Activated CD4-positive, alpha-beta T cell treated with anti-CD3 and anti-CD28 coated beads, Interleukin-2, amount 10 ng/mL, durations not matched to agents 24 days and 14 days (primary cell): ENCODE results near the gene SYT2. TPM values are rescaled to one million over a fixed set of nuclear protein-coding genes. Genes with fewer than 3 reads are reported as not detected.
"Not testable (repeated sequence)": the region's sequence is repeated elsewhere in the genome, so short reads cannot be mapped to it uniquely, and the experiment has no call there.

ENCODE experiments used
- DNase-seq: peaks from one replicate; pipeline ENCODE4 v3.0.0; 2022
- H3K27ac Mint-ChIP-seq: one replicate; pipeline ENCODE4 v1.8.0; 2022; ENCODE audit warnings: mild to moderate bottlenecking, mixed read lengths
- H3K27me3 Mint-ChIP-seq: one replicate; pipeline ENCODE4 v1.8.0; 2022; ENCODE audit warnings: mixed read lengths
- H3K36me3 Mint-ChIP-seq: one replicate; pipeline ENCODE4 v1.8.0; 2022; ENCODE audit warnings: low read depth, mild to moderate bottlenecking, mixed read lengths
- H3K4me1 Mint-ChIP-seq: one replicate; pipeline ENCODE4 v1.8.0; 2021; ENCODE audit warnings: mixed read lengths
- H3K4me3 Mint-ChIP-seq: one replicate; pipeline ENCODE4 v1.8.0; 2022; ENCODE audit warnings: mild to moderate bottlenecking, moderate library complexity, mixed read lengths
- H3K9me3 Mint-ChIP-seq: one replicate; pipeline ENCODE4 v1.8.0; 2021; ENCODE audit warnings: mixed read lengths
- intact Hi-C: fragments of 100-400 bp; cut with micrococcal nuclease; formaldehyde crosslinking; loops from one replicate; pipeline ENCODE4 v1.15.1; 2023
- total RNA-seq: library from RNA; stranded (reverse); gene quantifications from 2 replicates; pipeline ENCODE4 v1.2.3, GENCODE V29; 2022

SYT2 gene
- total RNA-seq, 1 donor from 2014 or later: not detected

DNA sequence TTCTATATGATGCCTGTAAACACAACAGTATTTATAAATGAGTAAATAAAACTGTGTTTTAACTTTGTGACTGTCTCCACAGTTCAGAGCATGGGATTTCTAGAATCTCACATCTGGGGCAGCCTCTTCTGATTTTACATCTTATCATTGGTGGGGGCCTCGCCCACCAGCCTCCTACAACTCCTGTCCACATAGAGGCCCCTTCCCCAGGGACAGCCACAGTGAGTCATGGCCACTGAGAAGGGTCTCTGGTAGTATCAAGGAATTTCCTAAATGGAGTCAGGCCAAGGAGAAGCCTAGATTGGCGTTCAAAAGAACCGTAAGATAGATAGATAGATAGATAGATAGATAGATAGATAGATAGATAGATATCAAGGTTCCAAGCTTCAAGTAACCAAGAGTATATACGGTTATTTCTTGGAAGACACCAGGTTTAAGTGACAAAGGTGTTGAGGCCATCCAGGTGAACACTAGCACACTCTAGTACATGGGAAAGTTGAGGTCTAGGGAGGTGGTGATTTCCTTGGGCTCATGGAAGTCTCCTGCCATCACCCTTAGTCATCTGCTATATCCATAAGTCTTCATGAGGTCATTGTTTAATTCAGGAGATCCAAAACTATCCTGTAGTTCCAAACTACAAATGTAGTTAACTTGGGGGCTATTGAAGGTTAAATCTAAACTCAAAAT, 121.6 kb downstream of the SYT2 start:
- Mint-ChIP-seq H3K27me3 (no peaks in the 10 kb centered on the region), H3K9me3 (no peaks in the 10 kb centered on the region), H3K4me1 (peaks cover 6% of the 10 kb centered on the region), H3K4me3 (no peak overlapping the region), H3K36me3 (no peaks in the 10 kb centered on the region), H3K27ac (no peak overlapping the region)
- intact Hi-C loops: no loop called here
- DNase-seq: no peak

DNA sequence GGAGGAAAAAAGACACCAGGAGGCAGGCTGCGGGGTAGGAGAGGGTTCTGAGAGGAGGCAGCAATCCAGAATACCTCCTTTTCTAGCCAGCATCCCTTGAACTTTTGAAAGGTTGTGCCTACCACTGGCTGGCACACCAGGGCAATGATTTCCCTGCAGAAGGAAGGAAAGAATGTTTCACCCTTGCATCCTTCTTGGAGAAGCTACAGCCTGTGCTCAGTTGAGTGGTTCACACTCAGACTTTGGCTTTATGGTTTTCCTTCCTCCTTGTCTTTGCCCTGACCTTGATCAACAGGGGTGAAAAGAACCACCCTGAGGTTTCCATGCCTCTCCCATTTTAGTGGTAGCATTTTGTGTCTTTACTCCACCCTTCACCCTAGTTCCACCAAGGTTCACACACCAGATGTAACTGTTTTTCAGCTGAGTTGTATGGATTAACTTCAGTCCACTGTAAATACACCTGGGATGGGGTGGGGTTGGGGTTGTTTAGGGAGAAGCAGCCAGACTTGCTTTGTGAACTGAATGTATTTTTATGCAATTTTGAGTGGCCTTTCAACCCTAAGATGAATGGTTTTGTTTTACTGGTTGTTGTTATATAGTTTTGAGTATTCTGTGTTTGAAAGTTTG, 122.3 kb downstream of the SYT2 start:
- no peak overlapping the region for H3K4me3 Mint-ChIP-seq
- H3K9me3 Mint-ChIP-seq: no peaks in the 10 kb centered on the region
- H3K27ac Mint-ChIP-seq: no peak overlapping the region
- no peak for DNase-seq
- H3K36me3 Mint-ChIP-seq: no peaks in the 10 kb centered on the region
- H3K4me1 Mint-ChIP-seq: peaks cover 6% of the 10 kb centered on the region
- no peaks in the 10 kb centered on the region for H3K27me3 Mint-ChIP-seq
- intact Hi-C loops: no loop called here

DNA sequence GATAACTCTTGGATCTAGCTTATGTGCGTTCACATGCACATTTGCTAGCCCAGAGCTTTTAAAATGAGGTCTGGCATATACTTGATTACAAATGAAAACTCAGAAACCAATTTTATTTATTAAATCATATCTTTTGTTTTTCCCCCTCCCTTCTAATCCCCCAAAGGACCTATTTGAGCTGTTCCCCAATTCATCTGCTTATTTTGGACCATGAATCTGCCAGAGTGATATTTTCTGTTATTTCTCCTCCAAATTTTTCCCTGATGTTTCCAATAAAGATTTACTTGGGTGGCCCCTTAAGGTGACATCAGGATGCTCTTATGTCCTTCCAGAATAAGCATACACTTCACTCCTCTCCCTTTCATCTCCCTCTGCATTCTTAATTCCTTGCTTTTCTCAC, 123.4 kb downstream of the SYT2 start:
- Mint-ChIP-seq H3K9me3 (no peaks in the 10 kb centered on the region), H3K4me3 (no peak overlapping the region), H3K27me3 (no peaks in the 10 kb centered on the region), H3K4me1 (peaks cover 6% of the 10 kb centered on the region), H3K36me3 (no peaks in the 10 kb centered on the region), H3K27ac (no peak overlapping the region)
- no peak for DNase-seq
- intact Hi-C loops: no loop called here

DNA sequence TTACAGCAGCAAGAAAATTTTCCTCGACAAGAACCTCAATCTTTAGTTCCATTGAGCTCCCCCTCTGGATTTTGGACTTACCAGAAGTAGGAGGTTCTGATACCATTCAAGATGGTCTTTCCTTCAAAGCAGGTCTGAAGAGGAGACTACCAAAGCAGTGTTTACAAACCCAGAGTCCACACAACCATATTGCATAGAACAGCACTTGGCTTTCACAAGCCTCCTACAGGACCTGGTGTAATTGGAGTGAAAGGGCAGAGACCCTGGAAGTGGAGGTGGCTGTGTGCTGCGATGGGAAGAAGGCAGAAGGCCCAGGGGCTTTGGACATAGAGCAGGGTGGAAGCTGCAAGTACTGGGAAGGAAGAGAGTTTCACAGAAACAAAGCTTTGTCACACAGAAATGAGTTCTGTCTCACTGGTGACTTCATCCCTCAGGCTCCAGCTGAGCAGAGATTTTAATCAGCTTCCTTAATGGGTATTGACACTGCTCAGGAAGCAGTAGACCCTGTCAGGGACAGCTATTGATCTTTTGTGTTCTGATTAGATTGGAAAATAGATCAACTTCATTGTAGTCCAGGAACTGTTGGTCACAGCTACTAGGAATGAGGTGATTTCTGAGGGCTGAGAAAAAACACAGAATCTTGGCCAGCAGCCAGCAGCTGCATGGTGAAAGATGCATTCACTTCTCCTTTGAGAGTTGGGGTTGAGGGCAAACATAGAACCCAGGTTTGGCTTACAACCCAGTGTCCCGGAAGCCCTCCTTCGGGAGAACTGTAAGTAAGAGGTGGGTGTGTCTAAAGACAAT, 124.0 kb downstream of the SYT2 start:
- intact Hi-C loops: no loop called here
- Mint-ChIP-seq H3K9me3 (no peaks in the 10 kb centered on the region), H3K36me3 (no peaks in the 10 kb centered on the region), H3K27ac (no peak overlapping the region), H3K4me1 (peaks cover 6% of the 10 kb centered on the region), H3K27me3 (no peaks in the 10 kb centered on the region), H3K4me3 (no peak overlapping the region)
- no peak for DNase-seq

DNA sequence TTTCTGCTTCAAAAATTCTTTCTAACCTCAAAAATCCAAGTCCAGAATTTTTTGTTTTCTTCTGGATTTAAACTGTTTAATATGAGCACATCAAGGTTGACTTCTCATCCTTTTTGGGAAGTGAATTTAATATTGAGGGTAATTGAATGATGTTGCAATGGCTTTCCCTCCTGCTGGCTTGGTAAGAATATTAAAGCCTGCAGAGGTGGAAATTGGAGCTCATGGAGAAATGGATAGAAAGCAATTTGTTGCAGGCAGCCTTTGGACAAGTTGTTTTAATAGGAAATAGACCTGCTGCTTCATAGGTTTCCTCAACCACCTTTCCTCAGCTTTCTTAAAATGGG, 124.7 kb downstream of the SYT2 start:
- H3K27ac Mint-ChIP-seq: no peak overlapping the region
- no peaks in the 10 kb centered on the region for H3K27me3 Mint-ChIP-seq
- intact Hi-C loops: no loop called here
- H3K36me3 Mint-ChIP-seq: no peaks in the 10 kb centered on the region
- DNase-seq: no peak
- H3K9me3 Mint-ChIP-seq: no peaks in the 10 kb centered on the region
- peaks cover 6% of the 10 kb centered on the region for H3K4me1 Mint-ChIP-seq
- H3K4me3 Mint-ChIP-seq: no peak overlapping the region

DNA sequence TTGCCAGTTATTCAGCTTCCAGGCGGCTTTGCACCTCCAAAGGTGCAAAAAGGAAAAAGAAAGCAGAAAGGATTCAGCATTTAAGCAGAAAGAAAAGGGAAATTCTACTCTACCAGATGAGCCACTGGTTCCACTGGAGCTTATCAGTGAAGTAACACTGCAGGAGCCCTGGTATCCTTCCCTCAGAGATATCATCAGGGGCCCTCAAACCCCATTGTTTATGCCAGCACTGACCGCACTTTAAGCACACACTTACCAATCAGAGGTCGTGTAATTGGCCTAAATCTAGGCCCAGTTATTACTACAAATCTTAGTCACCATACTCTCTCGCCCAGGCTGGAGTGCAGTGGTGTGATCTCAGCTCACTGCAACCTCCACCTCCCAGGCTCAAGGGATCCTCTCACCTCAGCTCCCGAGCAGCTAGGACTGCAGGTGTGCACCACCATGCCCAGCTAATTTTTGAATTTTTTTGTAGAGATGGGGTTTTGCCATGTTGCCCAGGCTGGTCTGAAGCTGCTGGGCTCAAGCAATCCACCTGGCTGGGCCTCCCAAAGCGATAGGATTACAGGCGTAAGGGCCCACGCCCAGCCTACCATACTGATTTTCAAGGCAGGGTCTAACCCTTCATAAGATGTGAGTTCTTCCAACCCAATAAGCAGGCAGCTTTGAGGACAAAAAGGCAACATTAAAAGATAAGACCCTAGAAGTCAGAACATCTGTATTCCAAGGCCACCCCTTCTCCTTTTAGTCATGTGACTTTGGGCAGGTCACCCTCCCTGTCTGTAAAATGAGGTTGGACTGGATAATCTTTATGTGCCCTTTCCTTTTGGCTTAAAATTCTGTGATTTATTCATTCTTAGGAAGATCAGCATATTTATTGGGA, 125.3 kb downstream of the SYT2 start:
- Mint-ChIP-seq H3K27ac (no peak overlapping the region), H3K4me3 (no peak overlapping the region), H3K27me3 (no peaks in the 10 kb centered on the region), H3K36me3 (no peaks in the 10 kb centered on the region), H3K4me1 (peaks cover 6% of the 10 kb centered on the region), H3K9me3 (no peaks in the 10 kb centered on the region)
- intact Hi-C loops: no loop called here
- DNase-seq: no peak

DNA sequence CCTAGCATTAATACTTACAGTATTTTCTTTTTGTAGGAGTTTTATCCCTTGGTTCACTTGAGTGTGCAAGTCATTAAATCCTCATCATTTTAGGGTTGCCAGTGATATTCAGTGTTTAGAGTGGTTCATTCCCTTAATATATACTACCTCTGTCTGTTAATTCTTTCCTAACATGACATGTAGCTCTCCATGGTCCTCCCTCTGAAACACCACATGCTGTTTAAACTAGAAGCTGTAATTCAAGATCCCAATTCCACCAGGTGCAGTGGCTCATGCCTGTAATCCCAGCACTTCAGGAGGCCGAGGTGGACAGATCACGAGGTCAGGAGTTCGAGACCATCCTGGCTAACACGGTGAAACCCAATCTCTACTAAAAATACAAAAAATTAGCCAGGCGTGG, 127.9 kb downstream of the SYT2 start:
- H3K27ac Mint-ChIP-seq, H3K27me3 Mint-ChIP-seq, H3K36me3 Mint-ChIP-seq, H3K9me3 Mint-ChIP-seq, H3K4me1 Mint-ChIP-seq, H3K4me3 Mint-ChIP-seq, DNase-seq, intact Hi-C loops: not testable (repeated sequence)

DNA sequence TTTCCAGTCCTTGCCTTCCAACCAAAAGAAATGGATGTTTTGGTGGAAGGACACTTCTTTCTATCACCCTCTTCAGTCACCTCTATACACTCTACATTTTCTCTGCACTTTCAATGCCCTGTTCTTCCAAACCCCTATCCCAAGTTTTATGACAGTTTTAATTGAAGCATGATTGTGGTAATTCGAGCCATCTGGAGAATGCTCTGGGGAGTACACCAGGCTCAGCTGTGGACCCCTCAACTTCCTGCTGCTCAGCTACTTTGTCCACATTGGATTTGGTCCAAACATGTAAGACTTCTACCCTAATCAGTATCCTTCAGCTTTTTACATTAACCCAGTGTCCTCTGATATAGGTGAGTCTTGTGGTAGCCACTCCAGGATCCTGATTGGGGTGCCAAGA, 129.6 kb downstream of the SYT2 start:
- intact Hi-C loops: no loop called here
- DNase-seq: no peak
- Mint-ChIP-seq H3K36me3 (no peaks in the 10 kb centered on the region), H3K4me1 (no peaks in the 10 kb centered on the region), H3K9me3 (no peaks in the 10 kb centered on the region), H3K27me3 (no peaks in the 10 kb centered on the region), H3K27ac (no peak overlapping the region), H3K4me3 (no peak overlapping the region)

DNA sequence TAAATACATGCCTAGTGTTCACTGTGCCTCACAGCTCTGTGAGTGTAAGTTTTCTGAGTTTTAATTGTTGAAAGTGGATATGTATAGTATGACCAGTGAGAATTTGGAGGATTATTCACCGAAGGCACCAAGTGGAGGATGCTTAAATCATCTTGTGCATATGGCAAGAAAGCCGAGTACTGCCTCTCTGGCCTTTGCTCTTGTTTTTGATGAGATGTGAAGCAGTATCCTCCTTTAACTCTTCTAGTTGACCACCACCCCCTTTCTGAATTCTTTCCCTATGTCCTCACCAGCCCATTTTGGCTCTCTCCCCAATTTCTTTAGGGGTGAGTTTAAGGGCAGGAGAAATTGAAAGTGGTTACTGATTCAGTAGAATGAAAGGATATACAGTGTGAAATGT, 130.4 kb downstream of the SYT2 start:
- Mint-ChIP-seq H3K9me3 (no peaks in the 10 kb centered on the region), H3K27me3 (no peaks in the 10 kb centered on the region), H3K36me3 (no peaks in the 10 kb centered on the region), H3K27ac (no peak overlapping the region), H3K4me3 (no peak overlapping the region), H3K4me1 (no peaks in the 10 kb centered on the region)
- DNase-seq: no peak
- intact Hi-C loops: no loop called here

DNA sequence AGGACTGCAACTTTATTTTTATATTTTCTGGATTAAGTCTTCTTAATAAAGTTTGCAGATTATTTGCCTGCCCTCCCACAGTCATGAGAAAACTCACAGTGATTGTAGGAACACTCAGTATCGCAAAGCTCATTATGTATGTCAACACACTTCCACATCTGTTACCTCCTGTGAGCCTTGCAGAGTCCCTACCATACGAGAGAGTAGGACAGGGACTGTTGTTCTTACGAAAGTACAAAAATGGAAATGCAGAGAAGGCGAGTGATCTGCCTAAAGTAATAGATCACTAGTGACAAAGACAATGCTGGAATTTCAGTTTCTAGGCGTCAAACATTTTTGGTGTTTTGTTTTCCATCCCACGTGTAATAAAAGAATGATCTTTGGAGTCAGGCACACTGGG, 131.7 kb downstream of the SYT2 start:
- no peaks in the 10 kb centered on the region for H3K36me3 Mint-ChIP-seq
- no peak overlapping the region for H3K27ac Mint-ChIP-seq
- no peaks in the 10 kb centered on the region for H3K4me1 Mint-ChIP-seq
- H3K9me3 Mint-ChIP-seq: no peaks in the 10 kb centered on the region
- intact Hi-C loops: no loop called here
- H3K4me3 Mint-ChIP-seq: no peak overlapping the region
- no peaks in the 10 kb centered on the region for H3K27me3 Mint-ChIP-seq
- no peak for DNase-seq

DNA sequence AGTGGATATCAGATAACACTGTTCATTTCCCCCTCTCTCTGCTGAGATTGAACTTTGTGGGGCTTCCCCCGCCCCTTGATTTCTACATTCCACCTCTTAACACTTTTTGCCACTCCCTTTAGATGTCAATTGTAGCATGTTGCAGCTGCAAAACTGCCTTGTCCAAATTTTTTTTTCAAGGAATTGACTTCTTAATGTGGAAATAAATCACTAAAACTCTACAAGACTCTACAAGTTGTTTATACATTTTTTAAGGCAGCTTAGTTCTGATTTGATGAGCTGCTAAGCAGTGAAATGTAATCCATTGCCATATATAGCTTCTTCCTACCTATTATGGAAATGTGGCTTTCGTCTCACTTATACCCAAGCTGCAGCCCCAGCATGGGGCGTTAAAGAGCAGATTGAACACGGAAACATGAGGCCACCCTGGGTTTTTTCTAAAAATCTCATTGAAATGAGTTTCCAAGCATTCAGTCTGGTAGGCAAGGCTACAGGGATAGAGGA, 132.2 kb downstream of the SYT2 start:
- intact Hi-C loops: no loop called here
- Mint-ChIP-seq H3K4me1 (no peaks in the 10 kb centered on the region), H3K4me3 (no peak overlapping the region), H3K27ac (no peak overlapping the region), H3K9me3 (no peaks in the 10 kb centered on the region), H3K36me3 (no peaks in the 10 kb centered on the region), H3K27me3 (no peaks in the 10 kb centered on the region)
- DNase-seq: no peak

DNA sequence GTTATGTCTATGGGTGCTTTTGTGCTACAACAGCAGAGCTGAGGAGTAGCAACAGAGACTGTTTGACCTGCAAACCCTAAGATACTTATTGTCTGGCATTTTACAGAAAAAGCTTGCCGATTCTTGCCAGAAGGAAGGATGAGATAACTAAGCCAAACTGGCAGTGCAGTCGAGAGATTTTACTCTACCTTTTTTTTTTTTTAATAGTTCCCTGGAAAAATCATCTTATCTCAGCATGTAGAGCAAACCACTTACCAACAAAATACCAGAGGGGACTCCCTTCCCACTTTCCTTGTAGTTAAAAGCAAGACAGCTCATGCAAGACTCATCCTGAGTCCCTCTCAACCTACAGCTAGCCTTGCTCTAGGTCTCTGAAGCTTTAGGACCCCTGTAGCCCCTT, 132.9 kb downstream of the SYT2 start:
- intact Hi-C loops: no loop called here
- H3K27me3 Mint-ChIP-seq: no peaks in the 10 kb centered on the region
- no peak for DNase-seq
- no peaks in the 10 kb centered on the region for H3K36me3 Mint-ChIP-seq
- H3K4me1 Mint-ChIP-seq: no peaks in the 10 kb centered on the region
- H3K4me3 Mint-ChIP-seq: no peak overlapping the region
- no peak overlapping the region for H3K27ac Mint-ChIP-seq
- no peaks in the 10 kb centered on the region for H3K9me3 Mint-ChIP-seq

DNA sequence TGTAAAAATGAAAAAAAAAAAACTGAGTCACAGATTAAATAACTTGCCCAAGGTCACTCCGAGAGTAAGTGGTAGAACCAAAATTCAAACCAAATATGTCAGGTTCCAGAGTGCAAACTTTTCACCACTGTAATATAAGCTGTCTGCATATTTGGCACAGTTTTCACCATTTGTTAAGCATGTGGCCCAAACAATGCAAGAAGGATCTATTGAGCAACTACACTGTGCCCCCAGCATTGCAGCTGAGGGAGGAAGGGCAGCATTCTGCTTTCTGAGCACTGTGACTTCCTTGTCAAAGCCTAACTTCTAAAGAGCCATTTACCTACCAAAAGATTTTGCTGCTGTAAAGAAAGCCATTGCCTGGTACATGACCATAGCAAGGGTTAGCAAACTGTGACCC, 133.4 kb downstream of the SYT2 start:
- no peak overlapping the region for H3K27ac Mint-ChIP-seq
- no peaks in the 10 kb centered on the region for H3K27me3 Mint-ChIP-seq
- H3K36me3 Mint-ChIP-seq: no peaks in the 10 kb centered on the region
- no peaks in the 10 kb centered on the region for H3K4me1 Mint-ChIP-seq
- H3K4me3 Mint-ChIP-seq: no peak overlapping the region
- no peak for DNase-seq
- intact Hi-C loops: no loop called here
- no peaks in the 10 kb centered on the region for H3K9me3 Mint-ChIP-seq
